ENCODE measurements around the gene YY1. TPM values are rescaled to one million over a fixed set of nuclear protein-coding genes. Genes with fewer than 3 reads are reported as not detected.

The YY1 gene
- total and polyA plus RNA-seq, 2 of the 8 experiments (the other 6 are each of a cell fraction or from before 2014, with no cell fraction given) = 26.4 to 106 TPM

DNA sequence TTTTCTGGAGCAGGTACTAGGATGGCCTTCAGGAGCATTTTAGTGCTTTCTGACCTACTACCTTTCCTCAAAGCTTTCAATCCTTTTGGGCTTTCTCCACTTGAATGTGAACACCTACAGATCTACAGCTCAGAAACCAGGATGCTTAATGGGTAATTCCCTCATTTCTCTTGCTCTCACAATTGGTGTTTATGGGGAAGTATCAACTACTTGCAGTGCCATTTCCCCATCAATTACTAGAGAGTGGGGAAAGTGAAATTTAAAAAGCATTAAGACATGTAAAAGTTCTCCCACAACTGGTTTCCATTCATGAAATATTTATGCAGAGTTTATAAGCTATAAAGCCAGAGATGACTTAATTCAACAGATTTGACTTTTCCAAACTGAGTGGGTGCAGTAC is 2.1 kb upstream of the YY1 start:
- no peak overlapping the region for H2AFZ ChIP-seq (ENCODE audit: low read length)
- H3K79me2 ChIP-seq (ENCODE audit: control insufficient read depth in 1 of 2, insufficient read depth in 2 of 2, low read length in 2 of 2) = peaks cover 56 to 84% of the 10 kb centered on the region in 2 experiments
- H2AK5ac ChIP-seq (ENCODE audit: low read depth, low read length) = no peak overlapping the region
- H4K20me1 ChIP-seq (replicated peaks in 1 of 2; ENCODE audit: control insufficient read depth in 1 of 2, insufficient read depth in 2 of 2, low read length in 2 of 2) = peaks cover 16 to 25% of the 10 kb centered on the region in 2 experiments
- no peak for DNase-seq (ENCODE audit: low read depth in 1 of 2, low spot score in 2 of 2)
- H3K27ac ChIP-seq (ENCODE audit: low read depth, low read length) = no peak overlapping the region
- H3K4me1 ChIP-seq (replicated peaks in 1 of 4; ENCODE audit: control insufficient read depth in 3 of 4, insufficient read depth in 4 of 4, low read length in 3 of 4) = peaks cover 0 to 14% (median 4%) of the 10 kb centered on the region in 4 experiments; a peak in 3 of 7 replicates
- H2BK20ac ChIP-seq (ENCODE audit: low read length) = no peak overlapping the region
- no peaks in the 10 kb centered on the region; the same call in 1 of the 2 replicates for H3K23me2 ChIP-seq (ENCODE audit: low read depth, low read length)
- H4K5ac ChIP-seq (ENCODE audit: insufficient read length, low read depth, low read length) = no peak overlapping the region
- H4K91ac ChIP-seq (replicated peaks; ENCODE audit: insufficient read length, low read length) = no peak overlapping the region
- no peak overlapping the region for H2BK5ac ChIP-seq (ENCODE audit: low read depth, low read length)
- peak overlapping the region in 2 of 4 experiments; percentile 89 to 93; a peak in 2 of 7 replicates for H3K9ac ChIP-seq (replicated peaks in 1 of 4; ENCODE audit: extremely low read depth in 1 of 4, low read depth in 3 of 4, low read length in 3 of 4)
- H3K4ac ChIP-seq (replicated peaks; ENCODE audit: insufficient read length, low read depth, low read length) = no peak overlapping the region
- no peak overlapping the region for H2BK120ac ChIP-seq (replicated peaks; ENCODE audit: low read depth, low read length)
- H3K36me3 ChIP-seq (ENCODE audit: control insufficient read depth in 2 of 4, insufficient read depth in 4 of 4, low read length in 3 of 4) = peaks cover 0 to 5% (median 2%) of the 10 kb centered on the region in 4 experiments; a peak in 3 of 8 replicates
- ChIA-PET CTCF (ENCODE audit: partially characterized antibody) (interaction anchor here (0.6 to 2.6 kb wide), 7 partner anchors 10 to 147 kb away, joined by 3 to 10 read pairs (median 4); no protein-coding TSS in a partner anchor), POLR2A (ENCODE audit: partially characterized antibody) (interaction anchor here (0.9 to 7.4 kb wide), 9 partner anchors 8 to 89 kb away, joined by 3 to 90 read pairs (median 4); no protein-coding TSS in a partner anchor)
- no peak overlapping the region for H3K18ac ChIP-seq (ENCODE audit: extremely low read depth, low read length)
- peaks cover 8% of the 10 kb centered on the region for H3K79me1 ChIP-seq (ENCODE audit: low read depth, low read length)
- H3K4me2 ChIP-seq (ENCODE audit: insufficient read depth in 1 of 2, low read depth in 2 of 2, low read length in 2 of 2) = peak overlapping the region; percentile 68 to 71
- no peak for TF ChIP-seq FOSL1 (IDR thresholded peaks at IDR 0.05; ENCODE audit: insufficient read depth, low read depth, low read length)
- TF ChIP-seq, protein P1, sequence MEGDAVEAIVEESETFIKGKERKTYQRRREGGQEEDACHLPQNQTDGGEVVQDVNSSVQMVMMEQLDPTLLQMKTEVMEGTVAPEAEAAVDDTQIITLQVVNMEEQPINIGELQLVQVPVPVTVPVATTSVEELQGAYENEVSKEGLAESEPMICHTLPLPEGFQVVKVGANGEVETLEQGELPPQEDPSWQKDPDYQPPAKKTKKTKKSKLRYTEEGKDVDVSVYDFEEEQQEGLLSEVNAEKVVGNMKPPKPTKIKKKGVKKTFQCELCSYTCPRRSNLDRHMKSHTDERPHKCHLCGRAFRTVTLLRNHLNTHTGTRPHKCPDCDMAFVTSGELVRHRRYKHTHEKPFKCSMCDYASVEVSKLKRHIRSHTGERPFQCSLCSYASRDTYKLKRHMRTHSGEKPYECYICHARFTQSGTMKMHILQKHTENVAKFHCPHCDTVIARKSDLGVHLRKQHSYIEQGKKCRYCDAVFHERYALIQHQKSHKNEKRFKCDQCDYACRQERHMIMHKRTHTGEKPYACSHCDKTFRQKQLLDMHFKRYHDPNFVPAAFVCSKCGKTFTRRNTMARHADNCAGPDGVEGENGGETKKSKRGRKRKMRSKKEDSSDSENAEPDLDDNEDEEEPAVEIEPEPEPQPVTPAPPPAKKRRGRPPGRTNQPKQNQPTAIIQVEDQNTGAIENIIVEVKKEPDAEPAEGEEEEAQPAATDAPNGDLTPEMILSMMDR (IDR thresholded peaks at IDR 0.05; ENCODE audit: control extremely low read depth in 1 of 3, insufficient read depth in 1 of 3, low read depth in 1 of 3, low read length in 3 of 3) = no peak
- TF ChIP-seq TEAD4 (IDR thresholded peaks at IDR 0.05; ENCODE audit: low read depth, low read length) = no peak
- TF ChIP-seq BCL11A (IDR thresholded peaks at IDR 0.05; ENCODE audit: low read depth in 2 of 2, low read length in 2 of 2) = no peak
- no peak for TF ChIP-seq SIRT6 (IDR thresholded peaks at IDR 0.05; ENCODE audit: low read length)
- no peak for TF ChIP-seq SP4 (IDR thresholded peaks at IDR 0.05; ENCODE audit: low read length)
- no peak for TF ChIP-seq CTBP2 (IDR thresholded peaks at IDR 0.05; ENCODE audit: borderline replicate concordance, insufficient read depth, insufficient read length, low read length)
- TF ChIP-seq SIX5 (IDR thresholded peaks at IDR 0.05; ENCODE audit: low read depth, low read length) = no peak
- TF ChIP-seq NRF1 (IDR thresholded peaks at IDR 0.05; ENCODE audit: low read depth, low read length) = no peak
- TF ChIP-seq JUN (IDR thresholded peaks at IDR 0.05; ENCODE audit: low read depth, low read length) = no peak
- no peak for TF ChIP-seq TBP (IDR thresholded peaks at IDR 0.05; ENCODE audit: low read depth, low read length)
- H3K56ac ChIP-seq (replicated peaks; ENCODE audit: insufficient read length, low read depth, low read length) = no peak overlapping the region
- no peaks in the 10 kb centered on the region for H3K27me3 ChIP-seq (replicated peaks in 1 of 4; ENCODE audit: control insufficient read depth in 3 of 4, extremely low read depth in 1 of 4, insufficient read depth in 3 of 4, low read length in 3 of 4)
- no peak overlapping the region for H2BK12ac ChIP-seq (ENCODE audit: low read depth, low read length)
- H4K8ac ChIP-seq (ENCODE audit: extremely low read depth, insufficient read depth, low read length) = no peak overlapping the region
- H3K23ac ChIP-seq (ENCODE audit: insufficient read length) = no peak overlapping the region
- no peak overlapping the region for H2BK15ac ChIP-seq (ENCODE audit: low read length)
- FAIRE-seq = no peak
- no peak overlapping the region for H3K14ac ChIP-seq (ENCODE audit: insufficient read length)
- no peaks in the 10 kb centered on the region for H3K9me3 ChIP-seq (ENCODE audit: insufficient read depth in 2 of 2, low read depth in 1 of 2, low read length in 1 of 2)
- peak overlapping the region; percentile 84 to 100 (median 94) for H3K4me3 ChIP-seq (ENCODE audit: extremely low read depth in 1 of 4, insufficient read depth in 2 of 4, low read depth in 3 of 4, low read length in 4 of 4)
